Endothelial cell of umbilical vein (primary cell): Measurements from ENCODE around the gene GTF2B.

Experiments
- EZH2 ChIP-seq: IDR thresholded peaks from 2 replicates; pipeline ENCODE4 v1.6.1; 2012; ENCODE audit warnings: borderline replicate concordance, low read depth, mild to moderate bottlenecking, moderate library complexity, low read length, inconsistent platforms; ENCODE audit not compliant: severe bottlenecking
- FOS ChIP-seq: IDR thresholded peaks from 2 replicates; pipeline ENCODE4 v1.6.1; 2011; ENCODE audit warnings: mild to moderate bottlenecking, low read length, moderate library complexity, borderline replicate concordance; ENCODE audit not compliant: insufficient read depth
- GATA2 ChIP-seq: IDR thresholded peaks from 2 replicates; pipeline ENCODE4 v1.7.0; 2011; ENCODE audit warnings: low read depth, mild to moderate bottlenecking, moderate library complexity, mixed read lengths, low read length; ENCODE audit not compliant: insufficient read length, insufficient read depth
- JUN ChIP-seq: IDR thresholded peaks from 2 replicates; pipeline ENCODE4 v1.6.1; 2011; ENCODE audit warnings: borderline replicate concordance, low read depth; ENCODE audit not compliant: insufficient read length, insufficient read depth
- MYC ChIP-seq: IDR thresholded peaks from one replicate; pipeline ENCODE4 v1.6.1; 2011; ENCODE audit warnings: mild to moderate bottlenecking, low read depth, low read length
- POLR2A ChIP-seq: IDR thresholded peaks from 2 replicates; pipeline ENCODE4 v1.6.1; 2012; ENCODE audit warnings: low read depth, mild to moderate bottlenecking, control low read depth, low read length
- POLR2AphosphoS5 ChIP-seq: IDR thresholded peaks from 2 replicates; pipeline ENCODE4 v1.6.1; 2012; ENCODE audit warnings: low read depth, mild to moderate bottlenecking, control low read depth, low read length, moderate library complexity; ENCODE audit not compliant: insufficient read depth
- TF ChIP-seq, protein P1 (sequence below), 2 donors: IDR thresholded peaks; 1 replicate in 1 of 2; 2 replicates in 1 of 2; pipeline ENCODE4 v1.5.1; 2011; ENCODE audit warnings: low read length in 2 of 2, mild to moderate bottlenecking in 2 of 2, moderate library complexity in 2 of 2, control low read depth in 1 of 2, inconsistent platforms in 1 of 2, low read depth in 1 of 2; ENCODE audit not compliant: insufficient read depth in 1 of 2; ENCODE audit errors: extremely low read depth in 1 of 2
- TF ChIP-seq, protein P2 (sequence below): IDR thresholded peaks from 2 replicates; pipeline ENCODE4 v1.6.1; 2011; ENCODE audit not compliant: insufficient read depth, insufficient read length

DNA sequence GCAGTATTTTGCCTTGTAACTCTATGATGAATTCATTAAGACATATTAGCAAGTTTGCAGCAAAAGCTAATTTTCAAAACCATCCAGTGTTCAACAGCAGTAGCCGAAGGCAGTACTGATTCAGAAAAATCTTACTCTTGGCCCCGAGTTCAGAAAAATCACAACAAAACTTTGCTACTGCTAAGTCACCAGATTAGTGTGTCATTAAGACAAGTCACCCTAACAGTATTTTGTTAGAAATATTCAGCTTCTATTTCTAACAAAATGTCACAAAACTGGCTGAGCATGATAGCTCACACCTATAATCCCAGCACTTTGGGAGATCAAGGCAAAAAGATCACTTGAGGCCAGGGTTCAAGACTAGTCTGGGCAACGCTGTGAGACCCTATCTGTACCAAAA is 8.2 kb downstream of the GTF2B start:
- TF ChIP-seq, protein P1, sequence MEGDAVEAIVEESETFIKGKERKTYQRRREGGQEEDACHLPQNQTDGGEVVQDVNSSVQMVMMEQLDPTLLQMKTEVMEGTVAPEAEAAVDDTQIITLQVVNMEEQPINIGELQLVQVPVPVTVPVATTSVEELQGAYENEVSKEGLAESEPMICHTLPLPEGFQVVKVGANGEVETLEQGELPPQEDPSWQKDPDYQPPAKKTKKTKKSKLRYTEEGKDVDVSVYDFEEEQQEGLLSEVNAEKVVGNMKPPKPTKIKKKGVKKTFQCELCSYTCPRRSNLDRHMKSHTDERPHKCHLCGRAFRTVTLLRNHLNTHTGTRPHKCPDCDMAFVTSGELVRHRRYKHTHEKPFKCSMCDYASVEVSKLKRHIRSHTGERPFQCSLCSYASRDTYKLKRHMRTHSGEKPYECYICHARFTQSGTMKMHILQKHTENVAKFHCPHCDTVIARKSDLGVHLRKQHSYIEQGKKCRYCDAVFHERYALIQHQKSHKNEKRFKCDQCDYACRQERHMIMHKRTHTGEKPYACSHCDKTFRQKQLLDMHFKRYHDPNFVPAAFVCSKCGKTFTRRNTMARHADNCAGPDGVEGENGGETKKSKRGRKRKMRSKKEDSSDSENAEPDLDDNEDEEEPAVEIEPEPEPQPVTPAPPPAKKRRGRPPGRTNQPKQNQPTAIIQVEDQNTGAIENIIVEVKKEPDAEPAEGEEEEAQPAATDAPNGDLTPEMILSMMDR (IDR thresholded peaks at IDR 0.05; ENCODE audit: extremely low read depth in 1 of 2, insufficient read depth in 1 of 2, low read depth in 1 of 2, low read length in 2 of 2), result no peak
- TF ChIP-seq EZH2, result no peak
- TF ChIP-seq FOS, result no peak
- no peak for TF ChIP-seq JUN
- no peak for TF ChIP-seq POLR2A
- TF ChIP-seq MYC, result no peak
- no peak for TF ChIP-seq POLR2AphosphoS5
- TF ChIP-seq, protein P2, sequence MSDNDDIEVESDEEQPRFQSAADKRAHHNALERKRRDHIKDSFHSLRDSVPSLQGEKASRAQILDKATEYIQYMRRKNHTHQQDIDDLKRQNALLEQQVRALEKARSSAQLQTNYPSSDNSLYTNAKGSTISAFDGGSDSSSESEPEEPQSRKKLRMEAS, result no peak
- TF ChIP-seq GATA2, result no peak
